NCI-H345 treated with DMSO at 0.1 percent for 48 hours (cell line): ENCODE data around the gene PDE6B.

ENCODE experiments used
- DNase-seq: peaks from one replicate; lab custom pipeline; 2025; ENCODE audit not compliant: unreplicated experiment; lab: John Stamatoyannopoulos, UW

The PDE6B gene

GRCh38 chr4:655464-656151 is 30.2 kb downstream of the PDE6B start:
- no peak for DNase-seq

DNA sequence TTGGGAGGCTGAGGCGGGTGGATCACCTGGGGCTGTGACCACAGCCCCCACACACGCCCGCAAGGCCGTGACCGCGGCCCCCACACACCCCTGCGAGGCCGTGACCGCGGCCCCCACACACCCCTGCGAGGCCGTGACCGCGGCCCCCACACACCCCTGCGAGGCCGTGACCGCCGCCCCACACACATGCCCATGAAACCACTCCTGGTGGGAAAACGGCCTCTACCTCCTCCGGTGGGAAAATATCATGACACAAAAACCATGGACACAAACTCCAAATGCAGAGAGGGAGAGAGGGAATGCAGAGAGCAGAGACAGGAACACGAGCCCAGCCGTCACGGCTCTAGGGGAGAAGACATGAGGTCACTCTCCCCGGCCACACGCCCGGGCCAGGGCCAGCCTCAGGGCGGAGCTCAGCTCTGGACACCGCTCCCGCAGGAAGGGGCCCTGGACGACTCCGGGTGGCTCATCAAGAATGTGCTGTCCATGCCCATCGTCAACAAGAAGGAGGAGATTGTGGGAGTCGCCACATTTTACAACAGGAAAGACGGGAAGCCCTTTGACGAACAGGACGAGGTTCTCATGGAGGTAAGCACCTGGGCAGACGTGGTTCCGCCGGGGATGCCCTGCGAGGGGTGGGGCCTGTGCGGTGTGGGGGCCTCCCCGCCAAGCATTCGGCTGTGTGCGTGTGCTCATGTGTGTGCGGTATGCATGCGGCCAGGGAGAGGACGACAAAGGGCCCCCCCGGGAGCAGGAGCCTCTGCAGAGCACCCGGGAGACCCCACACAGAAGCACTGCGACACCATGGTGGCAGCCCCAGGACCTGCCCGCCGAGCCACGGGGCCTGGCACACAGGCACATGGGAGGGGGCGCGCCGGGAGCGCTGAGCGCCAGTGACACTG is 31.3 kb downstream of the PDE6B start:
- no peak for DNase-seq

- DNase-seq, result no peak
Measured at GRCh38 chr4:657338-657833, 32.0 kb downstream of the PDE6B start.

DNA sequence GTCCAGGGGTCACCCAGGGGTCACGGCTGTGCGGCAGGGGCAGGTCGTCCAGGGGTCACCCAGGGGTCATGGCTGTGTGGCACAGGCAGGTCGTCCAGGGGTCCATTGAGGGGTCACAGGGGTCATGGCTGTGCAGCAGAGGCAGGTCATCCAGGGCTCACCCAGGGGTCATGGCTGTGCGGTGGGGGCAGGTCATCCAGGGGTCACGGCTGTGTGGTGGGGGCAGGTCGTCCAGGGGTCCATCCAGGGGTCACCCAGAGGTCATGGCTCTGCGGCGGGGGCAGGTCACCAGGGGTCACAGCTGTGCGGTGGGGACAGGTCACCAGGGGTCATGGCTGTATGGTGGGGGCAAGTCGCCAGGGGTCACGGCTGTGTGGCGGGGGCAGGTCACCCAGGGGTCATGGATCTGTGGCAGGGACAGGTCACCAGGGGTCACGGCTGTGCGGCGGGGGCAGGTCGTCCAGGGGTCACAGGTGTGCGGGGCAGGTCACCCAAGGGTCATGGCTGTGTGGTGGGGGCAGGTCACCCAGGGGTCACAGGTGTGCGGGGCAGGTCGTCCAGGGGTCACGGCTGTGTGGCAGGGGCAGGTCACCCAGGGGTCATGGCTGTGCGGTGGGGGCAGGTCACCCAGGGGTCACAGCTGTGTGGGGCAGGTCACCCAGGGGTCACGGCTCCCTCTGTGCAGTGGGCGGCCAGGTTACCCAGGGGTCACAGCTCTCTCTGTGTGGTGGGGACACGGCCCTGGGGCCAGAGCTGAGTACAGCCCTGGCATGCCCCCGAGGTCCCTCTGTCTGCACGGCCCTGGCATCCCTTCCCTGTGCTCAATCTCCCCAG is 32.7 kb downstream of the PDE6B start:
- DNase-seq, result no peak

DNA sequence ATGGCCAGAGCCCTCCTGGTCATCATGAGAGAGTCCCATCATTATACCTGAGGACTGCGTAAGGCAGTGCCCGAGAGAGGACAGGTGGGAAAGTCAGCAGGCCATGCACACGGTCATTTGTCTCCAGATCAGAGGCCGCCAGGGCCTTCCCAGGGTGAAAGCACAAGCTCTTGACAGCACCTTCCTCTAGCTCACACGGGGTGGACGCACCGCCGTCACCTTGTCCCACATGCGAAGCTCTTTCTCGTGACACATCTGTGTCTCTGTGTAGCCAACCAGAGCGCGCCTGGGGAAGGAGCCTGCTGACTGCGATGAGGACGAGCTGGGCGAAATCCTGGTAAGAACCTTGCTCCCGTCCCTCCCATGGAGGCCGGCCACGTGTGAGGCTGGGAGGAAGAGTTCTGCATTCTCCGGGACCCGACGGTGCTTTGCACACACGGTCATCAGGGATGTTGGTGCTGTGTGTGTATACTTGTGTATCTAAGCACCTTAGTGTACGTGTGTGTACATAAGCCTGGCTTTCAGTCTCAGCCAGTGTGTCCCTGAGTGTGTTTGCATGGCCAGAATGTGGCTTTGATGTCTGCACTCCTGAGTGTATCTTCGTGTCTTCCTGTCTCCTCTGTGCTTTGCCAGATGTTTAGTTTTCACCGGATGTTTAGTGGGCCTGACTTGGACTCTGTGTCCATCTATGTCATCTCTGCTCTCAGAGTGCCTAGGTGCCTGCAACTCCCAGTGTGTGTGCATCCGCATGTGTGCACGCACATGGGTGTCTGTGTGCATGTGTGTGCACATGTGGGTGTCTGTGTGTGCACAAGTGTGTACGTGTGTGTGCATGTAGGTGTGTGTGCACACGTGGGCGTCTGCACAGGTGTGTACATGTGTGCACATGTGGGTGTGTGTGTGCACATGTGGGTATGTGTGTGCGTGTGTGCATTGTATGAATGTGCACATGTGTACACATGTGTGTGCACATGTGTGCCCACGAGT is 33.6 kb downstream of the PDE6B start:
- DNase-seq, result no peak

DNA sequence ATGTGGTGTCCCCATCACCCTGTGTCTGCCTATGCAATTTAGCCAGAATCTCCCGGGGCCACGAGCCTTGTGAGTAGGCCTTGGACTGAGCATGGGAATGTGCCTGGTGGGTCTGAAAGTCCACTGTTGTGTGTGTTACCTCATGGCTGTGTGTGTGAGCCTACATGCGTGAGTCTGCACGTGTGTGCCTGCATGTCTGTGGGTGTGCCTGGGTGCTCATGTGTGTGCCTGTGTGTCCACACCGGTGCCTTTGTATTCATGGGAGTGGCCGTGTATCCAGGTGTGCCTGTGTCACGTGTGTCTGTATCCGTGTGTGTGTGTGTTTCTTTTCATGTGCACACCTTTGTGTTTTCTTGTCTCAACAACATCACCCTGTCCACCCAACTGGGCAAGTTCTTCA is 34.5 kb downstream of the PDE6B start:
- no peak for DNase-seq

DNA sequence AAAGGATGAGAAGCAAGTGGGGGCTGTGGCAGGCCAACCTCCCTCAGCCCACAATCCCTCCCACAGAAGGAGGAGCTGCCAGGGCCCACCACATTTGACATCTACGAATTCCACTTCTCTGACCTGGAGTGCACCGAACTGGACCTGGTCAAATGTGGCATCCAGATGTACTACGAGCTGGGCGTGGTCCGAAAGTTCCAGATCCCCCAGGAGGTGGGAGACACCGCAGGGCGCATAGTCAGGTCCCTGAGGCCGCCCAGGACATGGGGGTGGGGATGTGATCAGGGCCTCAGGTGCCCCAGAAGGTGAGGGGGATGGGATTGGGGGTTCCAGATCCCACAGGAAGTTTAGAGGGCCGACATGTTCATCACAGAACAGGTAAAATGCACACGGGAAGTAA is 35.0 kb downstream of the PDE6B start:
- DNase-seq, result no peak

DNA sequence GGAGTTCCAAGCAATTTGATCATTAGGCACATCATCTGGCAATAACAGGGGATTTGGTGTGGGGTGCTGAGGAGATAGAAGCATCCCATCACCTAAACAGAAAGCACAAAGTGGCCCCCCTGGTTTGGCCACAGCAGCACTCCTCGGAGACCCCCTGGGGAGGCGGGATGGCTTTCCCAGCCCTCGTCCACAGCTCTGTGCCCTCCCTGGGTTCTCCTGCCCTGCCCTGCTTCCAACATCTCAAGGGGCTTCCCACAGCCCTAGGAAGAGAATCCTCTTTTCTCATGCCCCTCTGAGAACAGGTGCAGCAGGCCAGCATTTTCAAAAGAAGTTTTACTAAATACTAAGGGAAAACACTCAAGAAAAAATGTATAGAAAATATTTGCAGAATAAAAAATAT is 35.9 kb downstream of the PDE6B start:
- no peak for DNase-seq

DNA sequence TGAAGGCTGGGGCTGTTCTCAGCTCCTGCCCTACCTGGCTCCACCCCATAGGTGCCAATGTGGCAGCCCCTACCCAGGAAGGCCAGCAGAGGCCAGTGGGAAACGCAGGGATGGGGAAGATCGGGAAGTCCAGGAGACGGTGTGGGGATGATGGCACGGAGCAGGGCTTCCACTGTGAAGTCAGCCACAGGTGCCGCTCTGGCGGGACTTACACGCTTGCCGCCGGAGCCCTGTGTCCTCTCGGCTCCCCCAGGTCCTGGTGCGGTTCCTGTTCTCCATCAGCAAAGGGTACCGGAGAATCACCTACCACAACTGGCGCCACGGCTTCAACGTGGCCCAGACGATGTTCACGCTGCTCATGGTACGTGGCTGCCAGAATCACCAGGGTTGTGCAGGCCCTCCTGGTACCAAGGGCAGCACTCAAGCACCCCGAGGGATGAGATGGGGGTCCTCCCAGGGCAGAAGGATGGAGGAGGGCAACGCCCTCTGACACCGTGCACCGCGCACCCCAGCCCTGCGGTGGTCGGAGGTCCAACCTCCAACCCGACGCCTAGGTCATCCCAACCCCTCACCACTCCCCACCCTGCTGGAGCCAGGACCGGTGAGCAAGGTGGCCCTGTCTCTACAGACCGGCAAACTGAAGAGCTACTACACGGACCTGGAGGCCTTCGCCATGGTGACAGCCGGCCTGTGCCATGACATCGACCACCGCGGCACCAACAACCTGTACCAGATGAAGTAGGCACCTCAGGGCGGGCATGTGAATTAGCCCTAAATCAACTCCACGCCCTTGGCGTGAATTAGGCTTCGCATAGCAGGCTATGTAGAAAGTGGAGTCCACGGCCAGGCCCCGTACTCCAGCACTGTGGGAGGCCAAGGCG is 36.7 kb downstream of the PDE6B start:
- DNase-seq, result no peak

GRCh38 chr4:663046-663437 is 37.7 kb downstream of the PDE6B start:
- DNase-seq, result no peak

- no peak for DNase-seq
Measured at GRCh38 chr4:663438-664428, 38.4 kb downstream of the PDE6B start.

DNA sequence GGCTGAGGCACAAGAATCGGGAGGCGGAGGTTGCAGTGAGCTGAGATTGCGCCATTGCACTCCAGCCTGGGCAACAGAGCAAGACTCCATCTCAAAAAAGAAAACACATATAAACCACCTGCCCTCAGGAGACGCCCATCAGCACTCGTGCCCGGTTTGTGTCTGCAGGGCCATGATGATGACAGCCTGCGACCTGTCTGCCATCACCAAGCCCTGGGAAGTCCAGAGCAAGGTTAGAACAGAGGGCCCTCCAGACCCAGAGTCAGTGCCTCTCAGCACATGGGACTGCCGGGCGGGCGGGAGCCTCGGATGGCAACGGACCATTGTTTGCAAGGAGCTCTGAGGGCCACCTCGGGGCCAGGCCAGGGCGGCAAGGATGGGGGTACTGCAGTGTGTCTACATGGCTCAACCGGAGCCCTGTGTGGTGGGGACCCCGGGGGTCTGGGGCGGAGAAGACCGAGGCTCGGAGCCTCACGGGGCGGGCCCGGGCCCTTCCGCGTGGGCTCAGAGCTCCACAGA is 39.4 kb downstream of the PDE6B start:
- DNase-seq, result no peak

GRCh38 chr4:665381-665750 is 40.0 kb downstream of the PDE6B start:
- DNase-seq, result no peak

DNA sequence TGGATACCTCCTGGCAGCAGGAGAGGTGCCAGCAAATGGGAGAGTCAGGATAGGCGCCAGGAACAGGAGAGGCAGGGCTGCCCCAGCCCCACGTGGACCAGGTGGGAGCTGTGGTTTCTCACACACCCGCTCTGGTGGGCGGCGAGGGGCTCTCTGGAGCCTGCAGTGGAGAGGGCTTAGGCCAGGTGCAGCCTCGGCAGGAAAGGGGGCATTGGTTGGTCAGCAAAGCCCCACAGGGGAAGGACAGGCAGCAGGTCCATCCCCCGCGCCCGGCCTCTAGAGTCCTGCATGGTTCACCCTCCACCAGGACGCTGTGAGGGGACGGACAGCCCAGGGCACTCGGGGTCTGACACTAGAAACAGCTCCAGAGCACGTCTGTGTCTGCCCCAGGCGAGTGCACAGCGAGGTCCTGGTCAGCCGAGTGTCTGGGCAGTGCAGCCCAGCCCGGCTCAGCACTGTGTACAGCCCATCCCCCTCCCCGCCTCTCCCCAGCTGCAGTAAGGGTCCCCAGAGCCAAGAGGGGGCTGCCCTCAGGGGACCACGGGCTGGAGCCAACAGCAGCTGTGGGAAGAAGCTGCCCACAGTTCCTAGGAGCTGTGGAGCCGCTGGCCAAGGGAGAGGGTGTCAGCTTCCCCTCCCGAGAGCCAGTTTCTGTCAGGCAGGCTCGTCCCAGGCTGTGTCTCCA is 40.5 kb downstream of the PDE6B start:
- DNase-seq, result no peak

GRCh38 chr4:666436-666810 is 41.0 kb downstream of the PDE6B start:
- DNase-seq, result no peak

- no peak for DNase-seq
Measured at GRCh38 chr4:666822-667544, 41.6 kb downstream of the PDE6B start.

GRCh38 chr4:667545-667925 is 42.2 kb downstream of the PDE6B start:
- no peak for DNase-seq
